ENCODE measurements around the gene SMIM41. TPM values are rescaled to one million over a fixed set of nuclear protein-coding genes. Genes with fewer than 3 reads are reported as not detected.

Gene SMIM41
- total RNA-seq, 1 experiment from 2014 or later: not detected

DNA sequence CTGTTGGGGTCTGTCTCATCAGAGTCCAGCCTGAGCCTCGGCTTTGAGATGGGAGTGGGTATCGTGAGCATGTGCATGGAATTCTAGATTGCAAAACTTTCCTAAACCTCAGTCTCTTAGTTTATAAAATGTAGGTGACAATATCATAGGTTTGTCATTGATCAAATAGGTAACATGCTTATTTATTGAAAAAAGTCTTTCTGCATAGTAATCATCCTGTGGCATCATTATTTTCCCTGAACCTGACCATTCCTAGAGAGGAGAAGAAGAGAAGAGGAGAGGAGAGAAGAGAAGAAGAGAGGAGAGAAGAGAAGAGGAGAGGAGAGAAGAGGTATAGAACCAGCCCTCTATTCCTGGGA is 4.1 kb downstream of the SMIM41 start:
- H3K4me3 Mint-ChIP-seq (ENCODE audit: unreplicated experiment): no peak overlapping the region
- BruUV-seq (replicated peaks): no TSS peak

DNA sequence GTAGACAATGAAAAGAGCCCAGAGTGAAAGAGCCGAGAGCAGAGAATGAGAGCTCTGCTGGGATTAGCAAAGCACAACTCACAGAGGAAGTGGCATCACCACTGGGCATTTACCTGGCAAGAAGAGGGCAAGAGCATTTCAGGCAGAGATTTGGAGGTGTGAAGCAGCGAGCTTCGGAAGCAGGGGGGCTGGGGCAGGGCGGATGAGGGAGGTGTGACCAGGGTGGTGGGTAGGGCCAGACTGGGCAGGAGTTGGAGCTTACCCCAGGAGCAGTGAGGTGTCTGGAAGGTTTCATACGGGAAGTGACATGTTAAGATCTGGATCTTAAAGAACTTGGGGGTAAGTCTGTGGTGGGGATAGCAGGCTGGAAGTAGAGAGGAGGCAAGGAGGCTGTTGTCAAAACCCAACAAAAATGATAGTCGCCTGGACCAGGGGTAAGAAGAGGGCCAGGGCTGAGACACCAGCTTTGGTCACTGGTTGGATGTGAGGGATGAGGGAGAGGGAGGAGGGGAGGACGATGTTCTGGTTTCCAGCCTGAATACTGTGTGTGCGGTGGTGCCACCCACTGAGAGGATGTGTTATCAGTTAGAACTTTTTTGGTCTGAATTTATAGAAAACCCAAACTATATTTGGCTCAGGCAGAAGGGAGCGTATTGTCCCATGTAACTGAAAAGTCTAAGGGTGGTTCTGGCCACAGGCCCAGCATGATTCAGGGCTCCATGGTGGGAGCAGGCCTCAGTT is 5.2 kb downstream of the SMIM41 start:
- intact Hi-C loops (cut with micrococcal nuclease; ENCODE audit: unreplicated experiment): no loop called here
- H3K27ac Mint-ChIP-seq (ENCODE audit: unreplicated experiment): no peak overlapping the region
- peaks cover 4% of the 10 kb centered on the region for H3K27me3 Mint-ChIP-seq (ENCODE audit: insufficient read depth, unreplicated experiment)
- Histone ChIP-seq H3K27me3 (replicated peaks; ENCODE audit: control insufficient read depth, insufficient read depth, low read length) (no peaks in the 10 kb centered on the region), H3K4me1 (no peaks in the 10 kb centered on the region), H3K36me3 (ENCODE audit: control insufficient read depth, insufficient read depth, low read length) (no peaks in the 10 kb centered on the region; the same call in 1 of the 2 replicates), H3K9me3 (no peaks in the 10 kb centered on the region), H3K4me3 (ENCODE audit: low read depth, low read length) (no peak overlapping the region)
- CTCF ChIA-PET: interaction anchor here (0.7 to 6.4 kb wide), 4 partner anchors 16 to 60 kb away, joined by 3 to 102 read pairs (median 4); no protein-coding TSS in a partner anchor
- no peak for TF ChIP-seq CTCF (IDR thresholded peaks at IDR 0.05; ENCODE audit: insufficient read depth in 1 of 2, low read depth in 1 of 2, low read length in 1 of 2, severe bottlenecking in 1 of 2, unreplicated experiment in 1 of 2)
- H3K4me1 Mint-ChIP-seq (ENCODE audit: low read depth, unreplicated experiment): peaks cover 7% of the 10 kb centered on the region
- peaks cover 5% of the 10 kb centered on the region for H3K36me3 Mint-ChIP-seq (ENCODE audit: insufficient read depth, unreplicated experiment)
- no peak overlapping the region for H3K4me3 Mint-ChIP-seq (ENCODE audit: unreplicated experiment)
- H3K9me3 Mint-ChIP-seq (ENCODE audit: unreplicated experiment): no peaks in the 10 kb centered on the region
- POLR2A ChIA-PET: no interaction called here
- DNase-seq: no peak
- no TSS peak for BruUV-seq (replicated peaks)

More for the DNA sequence above, 4.1 kb downstream of the SMIM41 start:
- Mint-ChIP-seq H3K27me3 (ENCODE audit: insufficient read depth, unreplicated experiment) (peaks cover 1% of the 10 kb centered on the region), H3K27ac (ENCODE audit: unreplicated experiment) (no peak overlapping the region), H3K4me1 (ENCODE audit: low read depth, unreplicated experiment) (peaks cover 7% of the 10 kb centered on the region), H3K36me3 (ENCODE audit: insufficient read depth, unreplicated experiment) (peaks cover 5% of the 10 kb centered on the region), H3K9me3 (ENCODE audit: unreplicated experiment) (no peaks in the 10 kb centered on the region)
- Histone ChIP-seq H3K4me3 (ENCODE audit: low read depth, low read length) (no peak overlapping the region), H3K36me3 (ENCODE audit: control insufficient read depth, insufficient read depth, low read length) (no peaks in the 10 kb centered on the region; the same call in 1 of the 2 replicates), H3K4me1 (no peaks in the 10 kb centered on the region), H3K27me3 (replicated peaks; ENCODE audit: control insufficient read depth, insufficient read depth, low read length) (no peaks in the 10 kb centered on the region), H3K9me3 (no peaks in the 10 kb centered on the region)
- no peak for DNase-seq
- ChIA-PET CTCF (interaction anchor here (0.7 to 6.4 kb wide), 4 partner anchors 14 to 190 kb away, joined by 3 to 102 read pairs (median 5); partner anchors contain the start of genes ATG101 and NR4A1), POLR2A (no interaction called here)
- intact Hi-C loops (cut with micrococcal nuclease; ENCODE audit: unreplicated experiment): loop anchor here (1.0 to 2.0 kb wide), 4 partner anchors 14 to 58 kb away; partner anchors contain the start of genes ATG101 and NR4A1
- no peak for TF ChIP-seq CTCF (IDR thresholded peaks at IDR 0.05; ENCODE audit: insufficient read depth in 1 of 2, low read depth in 1 of 2, low read length in 1 of 2, severe bottlenecking in 1 of 2, unreplicated experiment in 1 of 2)

DNA sequence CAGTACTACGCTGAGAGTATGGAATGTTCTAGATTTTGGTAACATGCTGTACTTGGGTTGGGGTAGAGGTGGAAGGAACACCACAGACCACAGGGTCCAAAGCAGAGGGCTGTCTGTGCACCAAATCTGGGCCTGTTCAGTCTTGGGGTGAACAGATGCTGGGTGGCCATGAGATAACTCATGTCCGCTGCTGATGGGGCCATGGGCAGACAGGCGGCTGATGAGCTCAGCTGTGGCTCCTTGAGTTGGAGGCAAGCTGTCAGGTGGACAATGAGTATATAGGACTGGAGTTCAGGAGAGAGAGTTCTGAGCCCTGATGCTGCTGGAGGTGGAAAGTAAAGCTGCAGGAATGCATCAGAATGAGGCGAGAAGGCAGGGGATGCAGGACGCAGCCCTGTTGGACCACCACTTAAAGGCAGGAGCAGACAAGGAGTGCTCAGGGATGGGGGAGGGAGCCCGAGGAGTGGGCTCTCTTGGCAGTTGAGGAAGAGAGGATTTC is 6.2 kb downstream of the SMIM41 start:
- Histone ChIP-seq H3K9me3 (no peaks in the 10 kb centered on the region), H3K4me1 (no peaks in the 10 kb centered on the region), H3K4me3 (ENCODE audit: low read depth, low read length) (no peak overlapping the region), H3K36me3 (ENCODE audit: control insufficient read depth, insufficient read depth, low read length) (no peaks in the 10 kb centered on the region; the same call in 1 of the 2 replicates), H3K27me3 (replicated peaks; ENCODE audit: control insufficient read depth, insufficient read depth, low read length) (no peaks in the 10 kb centered on the region)
- Mint-ChIP-seq H3K4me3 (ENCODE audit: unreplicated experiment) (no peak overlapping the region), H3K27me3 (ENCODE audit: insufficient read depth, unreplicated experiment) (peaks cover 7% of the 10 kb centered on the region), H3K27ac (ENCODE audit: unreplicated experiment) (no peak overlapping the region), H3K9me3 (ENCODE audit: unreplicated experiment) (no peaks in the 10 kb centered on the region), H3K4me1 (ENCODE audit: low read depth, unreplicated experiment) (peaks cover 7% of the 10 kb centered on the region), H3K36me3 (ENCODE audit: insufficient read depth, unreplicated experiment) (peaks cover 5% of the 10 kb centered on the region)
- DNase-seq: no peak
- no TSS peak for BruUV-seq (replicated peaks)
- ChIA-PET POLR2A (no interaction called here), CTCF (interaction anchor here (6.4 kb wide), 1 partner anchor 62 kb away, joined by 102 read pairs; no protein-coding TSS in a partner anchor)
- intact Hi-C loops (cut with micrococcal nuclease; ENCODE audit: unreplicated experiment): no loop called here
- no peak for TF ChIP-seq CTCF (IDR thresholded peaks at IDR 0.05; ENCODE audit: insufficient read depth in 1 of 2, low read depth in 1 of 2, low read length in 1 of 2, severe bottlenecking in 1 of 2, unreplicated experiment in 1 of 2)
